ENCODE data around the gene SOX13. TPM values are rescaled to one million over a fixed set of nuclear protein-coding genes. Genes with fewer than 3 reads are reported as not detected.

The SOX13 gene
- total and polyA plus RNA-seq, 9 of the 15 experiments (the other 6 are each of a cell fraction or from before 2014, with no cell fraction given), result 0.03 to 0.35 (median 0.06) TPM; not detected in 5

DNA sequence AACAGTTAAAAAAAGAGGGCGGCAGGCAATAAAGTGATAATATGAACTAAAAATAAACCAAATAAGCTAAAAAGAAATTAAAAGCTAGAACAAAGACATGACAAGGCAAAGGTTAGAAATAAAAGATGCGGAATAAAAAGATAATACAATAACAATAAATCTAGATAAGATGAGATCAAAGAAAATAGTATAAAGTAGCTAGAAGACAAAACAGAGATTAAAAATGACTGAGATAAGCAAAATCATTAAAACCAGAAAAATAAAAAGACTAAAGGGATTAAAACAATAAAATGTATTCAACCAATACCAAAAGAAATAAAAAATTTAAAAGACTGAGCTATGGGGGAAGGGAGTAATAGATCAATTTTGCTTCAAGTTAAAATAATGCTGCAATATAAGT is 10.8 kb upstream of the SOX13 start:
- no peaks in the 10 kb centered on the region for H3K9me1 ChIP-seq (ENCODE audit: control insufficient read depth, insufficient read depth, low read length)
- H3K4me2 ChIP-seq (ENCODE audit: insufficient read depth, low read length), result no peak overlapping the region
- no peak overlapping the region for H2AFZ ChIP-seq (ENCODE audit: low read depth, low read length)
- no TSS peak for BruUV-seq (replicated peaks)
- H3K27me3 ChIP-seq (ENCODE audit: control insufficient read depth in 2 of 2, insufficient read depth in 2 of 2, low read length in 2 of 2), result peaks cover 12 to 39% of the 10 kb centered on the region in 2 experiments
- no peak overlapping the region for H3K27ac ChIP-seq (ENCODE audit: extremely low read depth, low read depth, low read length)
- intact Hi-C loops (cut with micrococcal nuclease) (no loop called here), in situ Hi-C loops (cut with MboI) (no loop called here)
- H3K4me1 ChIP-seq (replicated peaks in 1 of 2; ENCODE audit: control insufficient read depth in 2 of 2, insufficient read depth in 2 of 2, low read length in 2 of 2), result no peaks in the 10 kb centered on the region
- DNase-seq (ENCODE audit: extremely low read depth in 1 of 4, low spot score in 3 of 4) (no peak), FAIRE-seq (no peak), ATAC-seq (no peak)
- 13% methylated on average over 2 of the region's 2 CpGs for WGBS (ENCODE audit: insufficient coverage, low coverage, missing lambda C conversion rate)
- no peaks in the 10 kb centered on the region for H3K9me3 ChIP-seq (replicated peaks; ENCODE audit: control insufficient read depth, insufficient read depth, low read depth, low read length)
- no peaks in the 10 kb centered on the region for H3K36me3 ChIP-seq (ENCODE audit: control insufficient read depth, insufficient read depth, low read length)
- H4K20me1 ChIP-seq (replicated peaks; ENCODE audit: control insufficient read depth, insufficient read depth, low read length), result 0 out of 2 replicates have a peak, but pooled peaks cover 3% of the 10 kb centered on the region
- H3K9ac ChIP-seq (ENCODE audit: insufficient read depth in 1 of 2, low read depth in 2 of 2, low read length in 2 of 2), result no peak overlapping the region
- ChIA-PET POLR2A (interaction anchor here (0.7 kb wide), 1 partner anchor 11 kb away, joined by 3 read pairs; no protein-coding TSS in a partner anchor), CTCF (ENCODE audit: low intra/inter-chr PET ratio) (no interaction called here)
- TF ChIP-seq C11orf30 (IDR thresholded peaks at IDR 0.05; ENCODE audit: low read depth) (peak; percentile 25; the same call in 1 of the 2 replicates), SREBF1 (IDR thresholded peaks at IDR 0.05; ENCODE audit: borderline replicate concordance, low read depth, low read length) (no peak), ZNF316 (IDR thresholded peaks at IDR 0.05) (peak; percentile 63), NEUROD1 (IDR thresholded peaks at IDR 0.05; ENCODE audit: borderline replicate concordance, low read depth, low read length, partially characterized antibody) (no peak)
- TF ChIP-seq, protein P1, sequence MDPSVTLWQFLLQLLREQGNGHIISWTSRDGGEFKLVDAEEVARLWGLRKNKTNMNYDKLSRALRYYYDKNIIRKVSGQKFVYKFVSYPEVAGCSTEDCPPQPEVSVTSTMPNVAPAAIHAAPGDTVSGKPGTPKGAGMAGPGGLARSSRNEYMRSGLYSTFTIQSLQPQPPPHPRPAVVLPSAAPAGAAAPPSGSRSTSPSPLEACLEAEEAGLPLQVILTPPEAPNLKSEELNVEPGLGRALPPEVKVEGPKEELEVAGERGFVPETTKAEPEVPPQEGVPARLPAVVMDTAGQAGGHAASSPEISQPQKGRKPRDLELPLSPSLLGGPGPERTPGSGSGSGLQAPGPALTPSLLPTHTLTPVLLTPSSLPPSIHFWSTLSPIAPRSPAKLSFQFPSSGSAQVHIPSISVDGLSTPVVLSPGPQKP (CRISPR knock-in tag; IDR thresholded peaks at IDR 0.05), result no peak
- H3K4me3 ChIP-seq, result no peak overlapping the region
- no peaks in the 10 kb centered on the region for H3K79me2 ChIP-seq (ENCODE audit: control insufficient read depth, insufficient read depth, low read length)
